Germinal center (tissue), 1 donor: ENCODE results near the gene PLD4.
A peak's percentile ranks its signal among the peaks of the same experiment; 100 is the strongest.
"Not testable (repeated sequence)": the region's sequence is repeated elsewhere in the genome, so short reads cannot be mapped to it uniquely, and the experiment has no call there.

ENCODE experiments used
- DNase-seq: peaks from one replicate; pipeline ENCODE4 v3.0.0; 2012; ENCODE audit warnings: mixed read lengths, low spot score

Gene PLD4

GRCh38 chr14:104899781-104900180, 24.9 kb upstream of the PLD4 start:
- no peak for DNase-seq

- DNase-seq: no peak
Observed at GRCh38 chr14:104900639-104901512, 23.8 kb upstream of the PLD4 start.

DNA sequence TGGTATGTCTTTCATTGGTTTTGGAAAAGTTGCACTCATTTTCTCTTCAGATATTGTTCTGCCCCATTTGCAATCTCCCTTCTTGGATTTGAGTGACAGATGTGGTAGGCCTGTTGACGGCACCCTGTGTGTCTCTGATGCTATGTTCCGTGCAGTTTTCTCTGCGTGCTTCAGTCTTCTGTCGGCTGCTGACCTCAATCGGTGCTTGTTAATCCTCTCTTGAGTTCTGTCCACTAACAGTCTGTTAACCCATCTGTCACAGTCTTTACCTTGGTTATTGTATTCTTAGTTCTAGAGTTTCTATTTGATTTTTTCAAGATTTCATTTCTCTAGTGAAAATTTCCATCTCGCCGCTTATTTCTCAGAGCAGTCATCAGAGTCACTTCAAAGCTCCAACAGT, 20.7 kb upstream of the PLD4 start:
- no peak for DNase-seq

DNA sequence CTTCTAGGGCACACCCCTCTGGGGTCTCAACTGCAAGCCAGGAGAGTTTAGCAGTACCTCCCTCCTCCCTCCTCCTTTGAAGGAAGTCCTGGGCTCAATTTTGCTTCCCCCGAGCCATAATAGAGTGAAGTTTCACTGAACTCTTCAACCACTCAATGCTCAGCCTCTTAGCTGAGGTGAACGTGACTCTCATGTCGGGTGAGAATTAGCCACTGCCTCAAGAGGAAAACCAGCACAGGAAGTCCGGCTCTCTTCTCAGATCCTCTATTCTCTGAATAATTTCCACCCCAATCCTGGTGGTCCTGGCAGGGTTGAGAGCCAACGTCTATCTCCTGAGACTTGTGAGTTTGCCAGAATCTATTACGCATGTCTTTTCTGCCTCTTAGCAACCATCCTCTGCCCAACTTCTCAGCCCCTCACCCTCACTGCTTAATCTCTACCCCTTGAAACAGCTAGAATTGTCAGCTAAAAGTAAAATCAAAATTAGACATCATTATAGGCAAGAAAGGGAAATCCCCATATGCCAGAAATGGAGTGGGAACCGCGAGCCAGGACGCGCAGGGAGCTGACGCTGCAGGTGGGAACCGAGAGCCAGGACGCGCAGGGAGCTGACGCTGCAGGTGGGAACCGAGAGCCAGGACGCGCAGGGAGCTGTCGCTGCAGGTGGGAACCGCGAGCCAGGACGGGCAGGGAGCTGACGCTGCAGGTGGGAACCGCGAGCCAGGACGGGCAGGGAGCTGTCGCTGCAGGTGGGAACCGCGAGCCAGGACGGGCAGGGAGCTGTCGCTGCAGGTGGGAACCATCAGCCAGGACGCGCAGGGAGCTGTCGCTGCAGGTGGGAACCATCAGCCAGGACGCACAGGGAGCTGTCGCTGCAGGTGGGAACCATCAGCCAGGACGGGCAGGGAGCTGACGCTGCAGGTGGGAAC, 19.8 kb upstream of the PLD4 start:
- DNase-seq: not testable (repeated sequence)

DNA sequence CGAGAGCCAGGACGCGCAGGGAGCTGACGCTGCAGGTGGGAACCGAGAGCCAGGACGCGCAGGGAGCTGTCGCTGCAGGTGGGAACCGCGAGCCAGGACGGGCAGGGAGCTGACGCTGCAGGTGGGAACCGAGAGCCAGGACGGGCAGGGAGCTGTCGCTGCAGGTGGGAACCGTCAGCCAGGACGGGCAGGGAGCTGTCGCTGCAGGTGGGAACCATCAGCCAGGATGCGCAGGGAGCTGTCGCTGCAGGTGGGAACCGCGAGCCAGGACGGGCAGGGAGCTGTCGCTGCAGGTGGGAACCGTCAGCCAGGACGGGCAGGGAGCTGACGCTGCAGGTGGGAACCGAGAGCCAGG, 19.1 kb upstream of the PLD4 start:
- not testable (repeated sequence) for DNase-seq

DNA sequence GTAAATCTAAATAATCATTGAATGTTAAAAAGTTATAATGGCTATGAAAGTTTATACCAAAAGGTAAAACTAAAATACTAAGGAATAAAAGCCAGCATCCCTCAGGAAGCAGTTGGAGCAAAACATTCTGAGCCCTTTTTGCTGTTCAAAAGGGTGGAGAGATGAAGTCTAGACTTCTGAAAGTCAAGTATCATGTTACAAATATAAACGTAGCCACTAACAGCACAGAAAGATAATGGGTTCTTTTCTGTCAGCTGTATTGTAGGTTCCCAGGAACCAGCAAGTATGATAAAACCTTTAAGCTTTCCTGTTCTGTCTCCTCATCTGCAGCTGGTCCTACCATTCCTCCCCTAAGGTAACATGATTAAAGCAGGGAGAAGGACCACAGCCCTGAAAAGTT, 16.4 kb upstream of the PLD4 start:
- no peak for DNase-seq

GRCh38 chr14:104912053-104912452, 12.6 kb upstream of the PLD4 start:
- no peak for DNase-seq

GRCh38 chr14:104913435-104913834, 11.2 kb upstream of the PLD4 start:
- DNase-seq: no peak

DNA sequence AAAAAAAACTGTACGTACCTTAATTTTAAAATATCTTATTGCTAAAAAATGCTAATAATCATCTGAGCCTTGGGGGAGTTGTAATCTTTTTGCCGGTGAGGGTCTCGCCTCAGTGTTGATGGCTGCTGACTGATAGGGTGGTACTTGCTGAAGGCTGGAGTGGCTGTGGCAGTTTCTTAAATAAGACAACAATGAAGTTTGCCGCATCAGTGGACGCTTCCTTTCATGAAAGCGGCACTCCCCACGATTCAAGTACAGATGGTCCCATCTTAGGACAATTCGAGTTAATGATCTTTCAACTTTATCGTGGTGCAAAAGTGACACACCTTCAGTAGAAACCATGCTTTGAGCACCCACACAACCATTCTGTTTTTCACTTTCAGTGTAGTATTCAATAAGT, 7.6 kb upstream of the PLD4 start:
- no peak for DNase-seq

GRCh38 chr14:104917993-104918392, 6.7 kb upstream of the PLD4 start:
- DNase-seq: no peak

DNA sequence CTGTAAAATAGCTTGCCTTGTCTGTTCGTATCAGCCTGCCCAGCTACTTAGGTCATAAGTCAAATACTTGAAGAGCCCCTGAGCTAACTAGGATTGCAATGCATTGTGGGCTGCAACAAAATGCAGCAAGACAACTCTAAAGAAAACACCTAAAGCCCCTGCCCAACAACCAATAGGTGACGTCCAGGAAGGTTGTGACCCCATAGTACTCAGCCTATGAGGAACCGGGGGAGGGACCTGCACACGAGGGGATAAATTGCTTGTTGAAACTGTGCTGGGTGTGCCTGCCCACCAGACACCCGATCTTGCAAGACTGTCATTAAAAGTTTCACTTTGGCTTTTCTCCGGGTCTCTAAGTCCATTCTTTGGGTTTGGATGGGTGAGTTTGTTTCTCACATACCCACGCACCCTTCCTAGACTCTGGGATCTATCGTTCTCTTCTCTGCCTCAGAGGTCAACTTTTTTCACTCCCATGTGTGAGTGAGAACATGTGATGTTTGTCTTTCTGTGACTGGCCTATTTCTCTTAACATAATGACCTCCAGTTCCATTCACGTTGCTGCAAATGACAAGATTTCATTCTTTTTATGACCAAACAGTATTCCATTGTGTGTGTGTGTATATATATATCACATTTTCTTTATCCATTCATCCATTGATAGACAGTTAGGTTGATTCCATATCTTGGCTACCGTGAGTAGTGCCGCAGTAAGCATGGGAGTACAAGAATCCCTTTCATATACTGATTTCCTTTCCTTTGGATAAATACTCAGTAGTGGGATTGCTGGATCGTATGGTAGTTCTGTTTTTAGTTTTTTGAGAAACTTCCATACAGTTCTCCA, 5.3 kb upstream of the PLD4 start:
- DNase-seq: not testable (repeated sequence)

GRCh38 chr14:104919993-104920315, 4.7 kb upstream of the PLD4 start:
- no peak for DNase-seq

- DNase-seq: peak; percentile 48
Observed at GRCh38 chr14:104923640-104924420, 849 bp upstream of the PLD4 start.

DNA sequence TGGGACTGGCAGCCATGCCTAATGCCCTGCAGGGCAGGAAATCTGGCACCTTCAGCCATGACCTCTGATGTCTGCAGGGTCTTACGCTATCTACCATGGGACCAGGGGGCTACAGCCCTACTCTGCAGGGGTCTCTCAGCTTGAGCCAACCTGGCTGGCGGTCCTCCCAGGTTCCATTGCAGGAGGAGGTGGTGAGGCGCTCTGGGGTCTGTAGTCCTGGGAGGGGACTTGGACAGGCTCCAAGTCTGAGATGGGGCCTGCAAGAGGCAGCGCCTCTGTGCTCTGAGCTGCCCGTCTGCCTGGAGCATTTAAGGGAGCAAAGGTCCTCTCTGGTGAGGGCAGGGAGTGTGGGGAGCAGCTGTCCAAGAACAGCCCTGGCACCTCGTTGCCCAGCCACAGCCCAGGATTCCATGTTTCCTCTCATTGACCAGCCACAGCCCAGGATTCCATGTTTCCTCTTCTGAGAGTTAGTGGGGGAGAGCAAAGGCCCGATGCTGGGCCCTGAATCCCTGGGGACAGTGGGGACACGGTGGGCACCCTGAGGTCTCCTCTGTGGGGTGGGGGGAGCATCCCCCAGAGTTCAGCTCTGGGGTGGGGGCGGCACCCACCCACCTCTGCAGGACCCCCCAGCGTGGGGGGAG, 655 bp downstream of the PLD4 start:
- DNase-seq: no peak

- no peak for DNase-seq
Observed at GRCh38 chr14:104925855-104926609, 1.4 kb downstream of the PLD4 start.

DNA sequence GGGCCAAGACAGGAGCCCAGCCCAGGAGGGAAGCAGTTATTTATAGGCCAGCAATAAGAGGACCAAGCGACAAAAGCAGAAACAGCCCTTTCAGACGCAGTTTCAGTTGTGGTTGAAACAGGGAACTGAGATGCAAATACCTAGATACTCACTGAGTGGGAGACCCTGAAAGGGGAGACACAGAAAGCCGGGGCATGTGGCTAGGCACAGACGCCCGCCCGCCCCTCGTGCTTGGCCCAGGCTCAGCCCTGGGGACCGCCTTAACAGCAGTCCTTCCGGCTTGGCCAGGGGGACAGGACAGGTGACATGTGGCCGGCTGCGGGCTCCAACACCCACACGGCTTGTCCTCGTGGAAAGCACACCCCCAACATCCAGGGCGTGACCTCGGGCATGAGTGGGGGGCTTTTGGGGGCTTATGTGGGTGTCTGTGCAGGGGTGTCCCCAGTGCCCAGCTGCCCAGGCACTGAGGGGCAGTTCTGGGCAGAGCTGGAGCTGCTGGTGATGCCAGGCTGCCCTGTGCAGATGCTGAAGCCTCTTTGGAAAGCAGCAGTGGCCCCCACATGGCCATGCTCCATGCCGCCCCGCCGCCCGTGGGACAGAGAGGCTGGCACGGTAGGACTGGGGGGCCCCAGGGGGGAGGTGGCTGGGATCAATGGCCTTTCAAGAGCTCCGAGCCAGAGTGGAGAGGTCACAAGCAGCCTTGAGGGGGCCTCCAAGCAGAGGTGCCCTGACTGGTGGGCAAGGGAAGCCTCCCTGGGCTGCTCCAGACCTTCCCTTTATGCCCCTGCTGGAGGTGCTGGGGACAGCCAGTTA, 2.1 kb downstream of the PLD4 start:
- DNase-seq: peak; percentile 84

DNA sequence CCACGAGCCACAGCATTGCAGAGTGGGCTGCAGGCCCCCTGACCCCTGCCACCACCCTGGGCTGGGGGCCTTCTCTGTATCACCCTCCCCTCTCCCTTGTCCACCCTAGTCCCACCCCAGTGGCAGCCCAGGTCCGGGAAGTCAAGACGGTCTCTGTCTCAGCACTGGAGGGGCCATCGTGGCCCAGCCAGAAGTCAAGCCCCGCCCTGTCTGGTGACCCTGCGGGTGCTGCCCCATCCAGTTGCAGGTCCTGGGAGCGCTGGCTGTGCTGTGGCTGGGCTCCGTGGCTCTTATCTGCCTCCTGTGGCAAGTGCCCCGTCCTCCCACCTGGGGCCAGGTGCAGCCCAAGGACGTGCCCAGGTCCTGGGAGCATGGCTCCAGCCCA, 2.7 kb downstream of the PLD4 start:
- DNase-seq: no peak

DNA sequence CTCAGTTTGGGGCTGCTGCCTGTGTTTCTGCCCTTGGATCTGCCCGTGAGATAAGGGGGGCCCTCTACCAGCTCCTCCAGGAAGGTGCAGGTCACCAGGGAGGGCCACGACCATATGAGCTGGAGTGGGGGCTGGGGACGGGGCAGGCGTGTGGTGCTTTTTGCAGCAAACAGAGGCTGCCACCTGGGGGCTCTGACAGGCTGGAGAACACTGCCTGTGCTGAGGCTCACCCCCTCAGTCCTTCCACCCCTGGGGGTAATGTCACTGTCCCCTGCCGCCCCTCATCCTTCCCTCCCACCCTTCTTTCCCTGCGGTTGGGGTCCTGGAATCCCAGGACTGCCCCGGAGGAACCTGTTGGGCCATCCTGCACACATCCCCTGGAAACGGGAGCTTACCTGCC, 3.2 kb downstream of the PLD4 start:
- no peak for DNase-seq

- DNase-seq: no peak
Observed at GRCh38 chr14:104928391-104929133, 3.9 kb downstream of the PLD4 start.
